Nephron (organoid): ENCODE data around the gene PCNX2.

Source experiments
- H3K27ac Mint-ChIP-seq, 3 experiments: 2 replicates each; pipeline ENCODE4 v1.8.0; 2020; ENCODE audit warnings: mixed read lengths in 3 of 3, mild to moderate bottlenecking in 2 of 3, moderate library complexity in 1 of 3
- H3K27me3 Mint-ChIP-seq: 2 replicates; pipeline ENCODE4 v1.8.0; 2021; ENCODE audit warnings: low read depth, mild to moderate bottlenecking, moderate library complexity, mixed read lengths
- H3K36me3 Mint-ChIP-seq: 2 replicates; pipeline ENCODE4 v1.8.0; 2020; ENCODE audit warnings: low read depth, mixed read lengths
- H3K4me1 Mint-ChIP-seq: 2 replicates; pipeline ENCODE4 v1.8.0; 2020; ENCODE audit warnings: mixed read lengths
- H3K4me3 Mint-ChIP-seq, 3 experiments: 2 replicates each; pipeline ENCODE4 v1.8.0; 2020; ENCODE audit warnings: mild to moderate bottlenecking in 3 of 3, mixed read lengths in 3 of 3, moderate library complexity in 2 of 3
- H3K9me3 Mint-ChIP-seq: 2 replicates; pipeline ENCODE4 v1.8.0; 2020; ENCODE audit warnings: mixed read lengths
- TF ChIP-seq, protein P1 (sequence below), 3 experiments: fragments of 200-600 bp; sonication (generic); IDR thresholded peaks; one replicate each; pipeline ENCODE4 v1.5.0; 2021; ENCODE audit warnings: antibody characterized with exemption in 3 of 3; ENCODE audit not compliant: unreplicated experiment in 3 of 3

The PCNX2 gene

GRCh38 chr1:233211106-233211505, 84.4 kb downstream of the PCNX2 start:
- Mint-ChIP-seq H3K4me3 (no peak overlapping the region), H3K9me3 (no peaks in the 10 kb centered on the region), H3K4me1 (peaks cover 9% of the 10 kb centered on the region), H3K27ac (peak overlapping the region in 1 of 3 experiments; percentile 32), H3K27me3 (no peaks in the 10 kb centered on the region), H3K36me3 (peaks cover 8% of the 10 kb centered on the region)
- TF ChIP-seq, protein P1, sequence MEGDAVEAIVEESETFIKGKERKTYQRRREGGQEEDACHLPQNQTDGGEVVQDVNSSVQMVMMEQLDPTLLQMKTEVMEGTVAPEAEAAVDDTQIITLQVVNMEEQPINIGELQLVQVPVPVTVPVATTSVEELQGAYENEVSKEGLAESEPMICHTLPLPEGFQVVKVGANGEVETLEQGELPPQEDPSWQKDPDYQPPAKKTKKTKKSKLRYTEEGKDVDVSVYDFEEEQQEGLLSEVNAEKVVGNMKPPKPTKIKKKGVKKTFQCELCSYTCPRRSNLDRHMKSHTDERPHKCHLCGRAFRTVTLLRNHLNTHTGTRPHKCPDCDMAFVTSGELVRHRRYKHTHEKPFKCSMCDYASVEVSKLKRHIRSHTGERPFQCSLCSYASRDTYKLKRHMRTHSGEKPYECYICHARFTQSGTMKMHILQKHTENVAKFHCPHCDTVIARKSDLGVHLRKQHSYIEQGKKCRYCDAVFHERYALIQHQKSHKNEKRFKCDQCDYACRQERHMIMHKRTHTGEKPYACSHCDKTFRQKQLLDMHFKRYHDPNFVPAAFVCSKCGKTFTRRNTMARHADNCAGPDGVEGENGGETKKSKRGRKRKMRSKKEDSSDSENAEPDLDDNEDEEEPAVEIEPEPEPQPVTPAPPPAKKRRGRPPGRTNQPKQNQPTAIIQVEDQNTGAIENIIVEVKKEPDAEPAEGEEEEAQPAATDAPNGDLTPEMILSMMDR (IDR thresholded peaks at IDR 0.05; ENCODE audit: unreplicated experiment in 3 of 3): no peak

DNA sequence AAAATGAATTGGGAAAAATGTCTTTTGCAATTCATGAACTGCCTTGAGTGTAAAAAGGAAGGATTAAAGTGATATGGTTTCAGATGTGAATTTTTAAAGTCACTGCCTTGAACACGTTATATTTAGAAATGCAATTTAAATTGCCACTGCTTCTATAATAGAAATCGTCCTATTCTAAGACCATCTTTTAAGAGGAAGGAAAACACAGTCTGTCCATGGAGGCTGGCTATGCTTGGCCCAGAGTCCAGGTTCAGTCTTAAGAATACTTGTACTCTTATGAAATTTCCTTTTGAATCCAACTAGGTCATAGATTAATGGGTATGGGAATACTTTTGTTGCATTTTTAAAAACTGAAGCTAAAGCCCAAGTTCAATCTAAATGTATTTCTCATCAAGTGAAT, 86.0 kb downstream of the PCNX2 start:
- Mint-ChIP-seq H3K27me3 (peaks cover 5% of the 10 kb centered on the region), H3K36me3 (peaks cover 13% of the 10 kb centered on the region), H3K27ac (no peak overlapping the region), H3K4me3 (no peak overlapping the region), H3K4me1 (peaks cover 9% of the 10 kb centered on the region), H3K9me3 (no peaks in the 10 kb centered on the region)
- TF ChIP-seq, protein P1 (IDR thresholded peaks at IDR 0.05; ENCODE audit: unreplicated experiment in 3 of 3): no peak

DNA sequence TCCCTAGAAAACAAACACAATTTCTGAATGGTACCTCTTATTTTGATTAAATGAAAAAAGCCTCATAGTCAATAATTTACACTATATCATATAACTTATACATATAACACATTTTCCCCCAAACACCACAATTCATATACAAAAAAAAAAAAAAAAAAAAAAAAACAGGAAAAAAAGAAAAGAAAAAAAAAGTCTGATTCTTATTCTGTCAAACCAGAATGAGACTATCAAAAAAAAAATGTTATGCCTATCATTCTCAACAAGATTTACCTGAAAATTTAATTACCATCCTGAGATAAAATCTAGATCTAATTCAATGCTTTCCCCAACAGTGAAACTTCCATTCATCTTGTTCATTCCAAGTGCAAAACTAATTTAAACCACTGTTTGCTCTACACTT, 86.8 kb downstream of the PCNX2 start:
- Mint-ChIP-seq H3K27me3 (peaks cover 5% of the 10 kb centered on the region), H3K9me3 (no peaks in the 10 kb centered on the region), H3K36me3 (peaks cover 13% of the 10 kb centered on the region), H3K4me1 (peaks cover 9% of the 10 kb centered on the region), H3K27ac (no peak overlapping the region), H3K4me3 (no peak overlapping the region)
- TF ChIP-seq, protein P1 (IDR thresholded peaks at IDR 0.05; ENCODE audit: unreplicated experiment in 3 of 3): no peak

DNA sequence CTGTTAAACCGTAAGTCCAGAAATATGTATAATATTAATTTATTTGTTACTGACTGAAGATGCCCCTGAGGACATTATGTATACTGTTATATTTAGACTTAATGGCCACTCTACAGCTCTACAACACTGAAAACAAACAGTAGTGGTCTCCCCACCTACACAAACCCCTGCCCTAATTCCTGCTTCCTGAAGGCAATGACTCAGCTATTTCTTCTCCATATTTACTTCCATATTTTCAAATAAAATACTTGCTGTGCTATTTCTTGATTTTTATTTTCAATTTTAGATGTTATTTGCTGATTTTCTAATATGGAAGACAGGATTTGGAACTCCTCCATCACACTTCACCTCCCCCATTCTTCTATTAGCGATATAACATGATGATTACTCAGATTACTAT, 97.6 kb downstream of the PCNX2 start:
- H3K4me1 Mint-ChIP-seq: peaks cover 4% of the 10 kb centered on the region

DNA sequence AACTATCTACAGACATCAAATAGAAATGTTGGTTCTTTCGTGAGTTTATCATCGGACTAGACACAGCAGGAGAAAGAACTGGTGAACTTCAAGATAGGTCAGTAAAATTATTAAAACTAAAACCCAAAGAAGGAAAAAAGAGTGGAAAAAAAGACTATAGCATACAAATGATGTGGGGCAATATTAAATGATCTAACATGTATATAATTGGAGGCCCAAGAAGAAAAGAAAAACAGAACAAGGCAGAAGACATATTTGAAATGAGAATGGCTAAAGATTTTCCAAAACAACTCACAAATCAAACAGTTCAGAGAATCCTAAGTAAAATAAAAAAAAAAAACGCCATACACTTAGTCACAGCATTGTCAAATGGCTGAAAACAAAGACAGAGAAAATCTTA, 101.8 kb downstream of the PCNX2 start:
- TF ChIP-seq, protein P1 (IDR thresholded peaks at IDR 0.05; ENCODE audit: unreplicated experiment in 3 of 3): no peak

More for the DNA sequence above, 97.6 kb downstream of the PCNX2 start:
- Mint-ChIP-seq H3K9me3 (peaks cover 15% of the 10 kb centered on the region), H3K36me3 (peaks cover 54% of the 10 kb centered on the region), H3K4me3 (no peak overlapping the region), H3K27ac (no peak overlapping the region), H3K27me3 (no peaks in the 10 kb centered on the region)
- TF ChIP-seq, protein P1 (IDR thresholded peaks at IDR 0.05; ENCODE audit: unreplicated experiment in 3 of 3): no peak

GRCh38 chr1:233190987-233191386, 104.5 kb downstream of the PCNX2 start:
- Mint-ChIP-seq H3K4me1 (peaks cover 7% of the 10 kb centered on the region), H3K4me3 (no peak overlapping the region), H3K27ac (peak overlapping the region in 1 of 3 experiments; percentile 77), H3K9me3 (peaks cover 15% of the 10 kb centered on the region), H3K36me3 (peaks cover 29% of the 10 kb centered on the region), H3K27me3 (no peaks in the 10 kb centered on the region)
- TF ChIP-seq, protein P1 (IDR thresholded peaks at IDR 0.05; ENCODE audit: unreplicated experiment in 3 of 3): no peak

More for the DNA sequence above, 101.8 kb downstream of the PCNX2 start:
- peaks cover 7% of the 10 kb centered on the region for H3K4me1 Mint-ChIP-seq
- H3K36me3 Mint-ChIP-seq: peaks cover 43% of the 10 kb centered on the region
- peaks cover 15% of the 10 kb centered on the region for H3K9me3 Mint-ChIP-seq
- no peak overlapping the region for H3K4me3 Mint-ChIP-seq
- H3K27ac Mint-ChIP-seq: no peak overlapping the region
- no peaks in the 10 kb centered on the region for H3K27me3 Mint-ChIP-seq
